HG02970 (cell line): ENCODE data around the gene FBP1.
"Not testable (repeated sequence)": the region's sequence is repeated elsewhere in the genome, so short reads cannot be mapped to it uniquely, and the experiment has no call there.

Experiments
- ATAC-seq: cut with Tn5 transposase; IDR thresholded peaks from one replicate; pipeline ENCODE4 v1.9.1; 2021; ENCODE audit warnings: mild to moderate bottlenecking, moderate library complexity, moderate number of reproducible peaks; ENCODE audit not compliant: unreplicated experiment, low FRiP score

FBP1 gene

DNA sequence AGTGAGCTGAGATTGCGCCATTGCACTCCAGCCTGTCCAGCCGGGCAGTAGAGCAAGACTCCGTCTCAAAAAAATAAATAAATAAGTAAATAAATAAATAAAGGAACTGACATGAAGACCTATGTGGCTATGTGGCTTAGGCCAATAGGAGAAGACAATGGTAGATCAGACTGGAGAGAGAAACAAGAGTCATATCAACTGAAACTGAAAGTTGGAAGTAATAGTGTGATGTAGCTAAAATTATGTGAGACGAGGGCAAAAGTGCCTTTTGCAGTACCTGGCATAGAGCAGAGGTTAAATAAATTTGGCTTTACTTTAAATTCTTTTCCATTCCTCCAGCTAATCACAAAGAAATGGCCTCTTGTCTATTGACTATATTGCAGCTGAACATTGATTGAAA is 53.0 kb downstream of the FBP1 start:
- no peak for ATAC-seq

DNA sequence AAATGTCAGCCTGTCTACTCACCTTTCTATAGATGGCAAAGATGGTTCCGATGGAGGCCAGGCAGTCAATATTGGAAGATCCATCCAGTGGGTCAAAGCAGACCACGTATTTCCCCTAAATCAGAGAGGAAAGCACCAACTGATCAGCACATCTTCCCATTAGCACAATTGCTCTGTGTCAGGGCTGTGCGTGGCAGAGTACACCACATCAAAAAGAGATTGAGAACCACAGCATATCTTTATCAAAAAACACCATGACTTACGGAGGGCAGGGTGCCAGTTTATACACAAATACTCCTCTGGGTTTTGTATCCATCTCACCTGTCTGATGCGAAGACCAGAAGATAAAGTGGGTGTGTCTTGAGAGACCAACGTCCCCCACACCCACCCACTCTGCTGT is 54.8 kb downstream of the FBP1 start:
- no peak for ATAC-seq

DNA sequence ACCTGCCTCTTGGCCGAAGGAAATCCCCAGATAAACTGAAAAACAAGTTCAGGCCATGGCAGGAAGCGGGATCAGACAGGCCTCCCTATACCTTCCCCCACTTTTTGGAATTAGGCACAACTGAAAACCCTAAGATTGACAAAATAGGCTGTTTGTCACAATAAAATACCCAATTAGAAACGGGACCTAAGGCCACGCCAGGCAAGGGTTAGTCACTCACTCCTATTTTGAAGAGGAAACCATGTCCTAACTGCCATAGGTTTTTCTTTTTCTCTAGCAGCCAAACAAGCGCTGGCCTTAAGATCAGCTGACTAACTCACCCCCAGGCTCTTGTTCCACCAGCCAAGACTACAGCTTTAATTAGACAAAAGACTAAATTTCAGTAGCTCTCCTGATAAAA is 57.6 kb downstream of the FBP1 start:
- no peak for ATAC-seq

DNA sequence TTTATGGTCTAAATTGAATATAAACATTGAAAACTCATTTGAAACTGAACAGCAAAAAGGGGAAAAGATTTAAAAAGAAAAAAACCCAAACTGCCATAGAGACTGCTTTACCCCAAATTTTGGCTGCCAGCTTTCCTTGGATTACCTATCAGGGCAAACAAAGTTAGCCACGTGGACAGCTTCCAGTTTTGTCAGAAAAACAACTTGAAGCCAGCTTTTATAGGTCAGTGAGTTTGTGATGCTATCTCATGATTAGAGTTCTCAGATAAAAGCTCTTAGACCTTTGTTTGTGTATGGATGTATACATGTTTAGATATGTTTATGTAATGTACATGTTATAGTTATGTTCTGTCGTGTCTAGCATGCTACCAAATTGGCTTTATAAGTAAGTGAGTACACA is 61.7 kb downstream of the FBP1 start:
- ATAC-seq = no peak

DNA sequence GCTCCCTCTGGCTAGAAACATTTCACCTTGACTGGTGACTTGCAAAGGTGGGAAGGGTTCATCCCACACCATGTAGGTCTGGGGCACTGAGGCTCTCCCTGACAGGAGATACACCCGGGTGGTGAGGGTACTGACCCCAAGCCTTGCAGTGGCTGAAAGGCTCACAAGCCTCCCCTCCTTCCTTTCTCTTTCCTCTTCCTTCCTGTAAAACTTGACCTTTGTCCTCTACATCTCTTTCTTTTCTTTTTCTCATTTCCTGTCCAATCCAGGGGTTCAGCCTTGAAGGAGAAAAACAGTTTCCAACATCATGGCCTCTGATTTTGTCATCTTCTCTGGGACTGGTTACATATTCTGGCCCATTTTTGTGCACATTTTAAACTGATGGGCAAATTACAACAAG is 62.3 kb downstream of the FBP1 start:
- ATAC-seq = no peak

DNA sequence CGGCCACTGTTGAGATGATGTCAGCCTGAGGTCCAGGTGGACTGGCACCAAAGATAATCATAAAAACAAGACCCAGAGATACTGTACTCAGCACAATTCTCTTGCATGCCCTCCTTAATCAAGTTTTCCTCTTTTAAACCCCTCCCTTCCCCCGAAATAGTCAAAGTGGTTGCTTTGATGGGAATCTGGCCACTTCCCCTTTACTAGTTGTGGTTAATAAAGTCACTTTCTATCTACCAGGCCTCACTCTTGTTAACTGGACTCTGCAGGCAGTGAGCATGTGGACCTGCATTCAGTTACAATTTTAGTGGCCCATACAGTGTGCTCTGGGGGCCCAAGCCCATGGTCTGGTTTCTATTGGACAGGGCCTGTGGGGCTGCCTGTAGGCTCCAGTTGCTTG is 63.2 kb downstream of the FBP1 start:
- ATAC-seq = no peak

DNA sequence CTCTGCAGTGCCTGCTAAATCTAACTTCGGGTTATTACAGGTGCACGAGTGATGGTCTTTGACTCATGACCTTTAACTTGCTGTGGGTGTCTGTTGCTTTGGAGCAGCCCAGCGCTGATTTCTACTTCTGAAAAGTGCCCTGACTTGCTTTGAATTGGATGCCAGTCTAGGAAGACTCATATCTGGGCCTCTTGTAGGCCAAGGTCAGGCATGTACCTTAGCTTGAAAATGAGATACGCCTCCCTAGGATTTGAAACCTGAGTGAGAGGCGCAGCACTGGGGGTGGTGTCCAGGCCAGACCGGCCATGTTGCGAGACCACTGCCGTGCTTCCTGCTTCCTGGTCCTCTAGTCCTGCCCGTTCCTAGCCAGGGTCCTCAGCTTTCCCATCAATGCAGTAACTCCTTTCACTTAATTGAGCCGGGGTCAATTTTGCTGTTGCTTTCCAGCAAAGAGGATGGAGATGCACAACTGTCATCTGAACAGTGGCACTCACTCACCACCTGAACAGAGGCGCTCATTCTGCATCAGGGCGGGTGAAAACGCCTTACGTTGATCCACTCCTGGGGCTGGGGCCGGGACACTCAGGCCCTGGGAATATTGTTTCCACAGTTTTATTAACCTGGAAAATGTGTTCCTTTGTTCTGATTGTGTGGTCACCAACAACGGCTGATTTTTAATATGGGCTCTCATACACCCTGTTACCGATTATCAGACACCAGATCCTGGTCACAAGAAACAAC is 70.2 kb downstream of the FBP1 start:
- ATAC-seq = no peak

DNA sequence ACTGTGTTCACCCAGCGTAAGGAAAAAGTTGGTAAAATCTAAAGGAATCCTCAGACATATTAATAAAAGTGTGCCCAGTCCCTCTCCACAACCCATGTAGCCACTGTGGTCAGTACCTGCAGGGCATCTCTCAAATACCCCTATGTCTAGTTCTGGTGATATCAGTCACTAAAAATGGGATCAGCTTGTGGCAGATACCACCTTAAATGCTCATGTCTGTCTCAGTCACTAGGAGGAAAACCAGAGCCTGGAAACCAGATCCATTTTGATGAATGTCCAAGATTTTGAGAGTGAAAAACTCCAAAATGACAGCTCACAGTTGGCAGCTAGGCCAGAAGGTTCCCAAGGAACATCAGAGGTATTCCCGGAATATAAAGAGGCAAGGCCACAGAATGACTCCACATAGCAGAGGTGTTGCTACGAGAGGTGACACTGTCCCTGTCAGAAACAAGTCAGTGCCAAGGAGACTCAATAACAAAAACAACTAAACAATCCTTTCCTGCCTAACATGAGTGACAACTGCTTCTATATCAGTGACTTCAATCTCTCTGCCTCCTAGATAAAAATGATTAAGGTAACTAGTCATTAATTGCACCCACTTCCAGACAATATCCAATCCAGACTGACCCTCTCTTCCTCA is 70.9 kb downstream of the FBP1 start:
- no peak for ATAC-seq

DNA sequence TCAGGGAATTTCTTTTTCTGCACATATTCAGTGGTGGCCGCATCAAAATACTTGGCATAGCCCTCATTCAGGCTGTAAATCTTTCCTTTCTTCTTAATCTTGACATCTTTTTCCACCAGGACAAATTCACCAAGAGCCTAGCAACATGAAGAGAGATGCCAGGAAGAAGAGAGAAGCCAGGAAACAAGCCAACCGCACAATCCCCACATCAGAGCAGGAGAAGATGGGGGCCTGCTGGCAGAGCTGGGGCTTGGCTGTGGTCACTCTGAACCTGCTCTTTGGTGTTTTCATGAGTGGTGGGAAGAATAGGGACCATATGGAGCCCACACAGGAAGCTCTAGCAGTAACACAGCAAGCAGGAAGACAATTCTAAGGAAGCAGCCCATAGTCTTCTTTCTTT is 72.0 kb downstream of the FBP1 start:
- ATAC-seq = no peak

DNA sequence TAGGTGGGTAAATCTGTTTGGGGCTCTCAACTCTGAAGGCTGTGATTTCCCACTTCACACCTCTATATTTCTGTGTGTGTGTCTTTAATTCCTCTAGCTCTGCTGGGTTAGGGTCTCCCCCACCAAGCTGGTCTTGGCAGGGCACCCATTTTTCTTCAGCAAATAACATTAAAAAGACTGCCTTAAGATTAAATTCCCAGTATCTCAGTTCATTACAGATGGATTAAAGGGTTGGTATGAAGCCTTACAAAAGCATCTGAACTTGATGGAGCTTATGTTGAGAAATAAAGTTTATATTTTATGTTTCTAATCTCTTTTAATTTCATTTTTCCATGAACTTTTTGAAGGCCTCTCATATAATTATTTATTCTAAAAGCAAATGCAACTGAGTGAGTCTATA is 72.8 kb downstream of the FBP1 start:
- ATAC-seq = no peak

DNA sequence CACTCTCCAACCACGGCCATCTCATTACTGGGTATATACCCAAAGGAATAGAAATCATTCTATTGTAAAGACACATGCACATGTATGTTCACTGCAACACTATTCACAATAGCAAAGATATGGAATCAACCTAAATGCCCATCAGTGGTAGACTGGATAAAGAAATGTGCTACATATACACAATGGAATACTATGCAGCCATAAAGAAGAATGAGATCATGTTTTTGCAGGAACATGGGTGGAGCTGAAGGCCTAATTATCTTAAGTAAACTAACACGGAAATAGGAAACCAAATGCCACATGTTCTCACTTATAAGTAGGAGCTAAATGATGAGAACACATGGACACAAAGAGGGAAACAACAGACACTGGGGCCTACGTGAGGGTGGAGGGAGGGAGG is 75.0 kb downstream of the FBP1 start:
- ATAC-seq = not testable (repeated sequence)

DNA sequence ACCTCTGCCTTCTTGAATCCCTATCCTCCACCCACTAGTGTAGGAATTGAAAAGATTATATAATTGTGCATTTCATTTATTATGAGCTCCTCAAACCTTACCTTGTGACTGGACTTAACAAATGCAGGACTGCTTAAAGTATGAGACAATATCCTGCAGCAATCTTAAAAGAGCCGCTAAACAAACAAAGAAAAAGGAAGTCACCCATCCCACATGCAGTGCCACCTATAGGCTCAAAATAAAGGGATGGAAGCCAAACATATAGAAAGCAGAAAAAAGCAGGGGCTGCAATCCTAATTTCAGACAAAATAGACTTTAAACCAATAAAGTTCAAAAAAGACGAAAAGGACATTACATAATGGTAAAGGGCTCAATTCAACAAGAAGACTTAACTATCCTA is 75.8 kb downstream of the FBP1 start:
- no peak for ATAC-seq

DNA sequence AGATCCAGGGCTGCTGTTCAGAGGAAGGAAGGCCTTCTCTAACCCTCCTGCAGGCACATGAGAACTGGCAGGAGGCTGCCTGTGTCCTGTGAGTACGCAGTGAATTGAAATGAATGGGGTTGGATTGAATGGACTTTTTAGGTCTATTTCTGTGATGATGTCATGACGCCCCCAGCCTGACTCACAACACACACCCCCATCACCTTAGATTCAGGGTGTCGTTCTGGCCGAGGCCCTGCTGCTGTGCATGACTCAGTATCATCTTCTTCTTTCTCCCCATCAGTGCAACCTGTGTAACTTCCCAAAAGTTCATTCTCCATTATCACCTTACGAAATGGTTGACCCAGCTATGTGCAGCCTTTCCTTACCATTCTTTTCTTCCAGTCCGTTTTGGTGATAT is 79.1 kb downstream of the FBP1 start:
- ATAC-seq = no peak

DNA sequence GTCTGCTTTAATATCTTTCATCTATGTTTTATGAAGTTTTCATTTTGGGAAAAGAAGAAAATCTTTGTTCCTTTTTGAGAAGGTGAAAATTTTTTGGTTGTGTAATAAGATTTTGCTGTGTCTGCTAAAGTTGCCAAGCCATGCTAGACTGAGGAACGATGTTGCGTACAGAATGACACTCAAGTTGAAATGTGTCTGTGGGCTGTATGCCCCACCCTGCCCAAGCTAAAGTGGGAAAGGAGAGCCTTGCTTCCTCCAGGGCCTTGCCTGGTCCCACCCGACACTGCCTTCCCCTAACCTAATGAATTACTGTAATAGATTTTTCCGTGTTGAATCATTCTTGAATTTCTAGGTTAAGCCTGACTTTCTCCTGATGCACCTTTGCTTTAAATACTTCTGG is 81.9 kb downstream of the FBP1 start:
- no peak for ATAC-seq

DNA sequence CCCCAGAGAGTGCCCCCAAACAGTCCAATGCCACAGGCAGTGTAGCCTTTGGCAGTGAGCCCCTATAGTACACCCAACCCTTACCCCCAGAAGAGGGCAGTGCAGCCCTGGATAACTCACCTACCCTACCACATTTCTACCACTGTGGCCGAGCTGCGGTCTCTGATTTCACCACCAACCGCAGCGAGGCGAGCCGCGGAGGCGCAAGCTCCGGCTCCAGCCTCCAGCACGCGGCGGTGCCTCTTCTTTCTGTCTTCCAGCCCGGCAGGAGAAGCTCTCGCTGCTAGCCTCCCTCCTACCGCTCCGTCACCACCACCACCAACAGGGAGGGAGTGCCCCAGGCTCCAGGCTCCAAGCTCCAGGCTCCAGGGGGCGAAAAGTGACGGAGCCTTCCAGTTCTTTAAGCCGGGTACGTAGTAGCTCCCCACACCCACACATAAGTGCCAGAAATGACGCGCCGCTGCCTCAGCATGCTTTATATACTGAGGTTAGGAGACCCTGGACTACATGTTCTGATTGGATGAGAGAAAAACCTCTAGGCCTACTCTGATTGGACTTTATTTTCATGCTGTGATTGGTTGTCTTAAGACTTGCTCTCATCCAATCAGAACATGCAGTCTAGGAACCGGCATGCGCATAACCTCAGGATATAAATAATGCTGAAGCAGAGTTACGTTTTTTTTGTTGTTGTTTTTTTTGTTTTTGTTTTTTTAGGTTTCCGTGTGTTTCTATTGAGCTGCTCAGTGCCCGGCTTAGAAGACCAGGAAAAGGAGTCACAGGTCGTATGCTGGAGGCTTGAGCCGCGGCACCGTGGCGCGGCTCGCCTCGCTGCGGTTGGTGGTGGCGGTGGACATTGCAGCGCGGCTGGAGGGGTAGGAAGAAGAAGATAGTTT is 84.6 kb downstream of the FBP1 start, which contains the start of gene PCAT7:
TSS of gene PCAT7 (plus strand) at position 645 of the 893 bp plus-strand sequence.
- no peak for ATAC-seq

DNA sequence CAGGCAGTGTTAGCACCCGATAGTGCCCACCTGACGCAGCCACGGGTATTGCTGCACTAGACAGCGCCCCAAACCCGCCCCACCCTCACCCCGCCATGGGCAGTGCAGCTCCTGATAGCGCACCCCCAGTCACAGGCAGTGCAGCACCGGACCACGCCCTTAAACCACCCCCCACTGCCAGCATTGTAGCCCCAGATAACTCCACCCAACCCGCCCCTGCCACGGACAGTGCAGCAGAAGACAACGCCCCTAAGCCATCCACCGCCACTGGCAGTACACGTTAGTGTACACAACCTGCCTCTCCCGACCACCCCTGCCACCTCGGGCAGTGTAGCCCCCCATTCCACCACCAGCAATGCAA is 85.3 kb downstream of the FBP1 start:
- no peak for ATAC-seq
